NT2/D1 (cell line): ENCODE data around the gene LINGO1.

Experiments used
- SUZ12 ChIP-seq: IDR thresholded peaks from 2 replicates; pipeline ENCODE4 v1.6.1; 2011; ENCODE audit not compliant: insufficient read length, insufficient read depth; ENCODE audit errors: extremely low read depth
- YY1 ChIP-seq: IDR thresholded peaks from 2 replicates; pipeline ENCODE4 v1.6.1; 2011; ENCODE audit not compliant: insufficient read length, insufficient read depth
- ZNF274 ChIP-seq: IDR thresholded peaks from 2 replicates; pipeline ENCODE4 v1.6.1; 2011; ENCODE audit warnings: mild to moderate bottlenecking, low read depth, low read length

DNA sequence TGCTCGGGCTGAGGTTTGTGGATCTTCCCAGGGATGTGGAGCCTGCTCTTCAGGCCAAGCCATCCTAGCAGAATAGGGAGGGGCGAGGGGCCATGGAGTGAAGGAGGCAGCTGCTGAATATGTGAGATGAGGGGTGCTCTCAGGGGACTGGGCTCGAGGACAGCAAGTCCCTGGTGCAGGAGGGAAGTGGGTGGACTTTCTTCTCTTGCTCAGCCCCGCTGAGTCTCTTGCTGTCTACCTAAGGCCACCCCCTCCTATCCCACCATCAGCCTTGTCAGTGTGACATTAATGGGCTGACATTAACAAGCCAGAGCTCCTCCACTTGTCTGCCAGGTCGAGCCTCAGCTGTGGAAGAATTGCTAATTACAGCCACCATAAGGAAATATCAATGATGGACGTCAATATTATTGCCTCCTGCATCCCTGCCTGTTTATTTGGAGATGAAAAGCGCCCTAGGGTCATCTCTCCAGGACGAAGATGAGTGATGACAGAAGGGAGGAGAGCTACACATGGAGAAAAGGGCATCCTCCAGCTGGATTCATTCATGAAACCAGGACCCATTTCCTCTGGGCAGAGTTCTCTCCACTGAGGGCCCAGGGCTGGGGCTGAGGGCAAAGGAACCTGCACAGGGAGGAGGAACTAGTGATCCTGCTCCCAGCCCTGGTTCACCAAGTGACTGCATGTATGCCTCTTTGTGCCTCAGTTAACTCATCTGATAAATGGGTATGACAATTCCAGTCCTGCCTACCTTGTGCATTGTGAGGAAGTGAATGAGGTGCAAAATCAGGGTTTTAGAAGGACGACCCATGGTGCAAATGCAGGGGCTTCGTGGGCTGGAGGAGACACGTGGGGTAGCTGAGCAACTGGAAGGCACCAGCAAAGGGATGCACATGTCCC is 34.9 kb upstream of the LINGO1 start:
- TF ChIP-seq YY1 = no peak
- TF ChIP-seq ZNF274 = no peak
- TF ChIP-seq SUZ12 = no peak
